ENCODE data around the gene TAF1C. TPM values are rescaled to one million over a fixed set of nuclear protein-coding genes. Genes with fewer than 3 reads are reported as not detected.

The TAF1C gene
- total and polyA plus RNA-seq, 2 of the 4 experiments (the other 2 are of a cell fraction), result 7.3 to 35.5 TPM

DNA sequence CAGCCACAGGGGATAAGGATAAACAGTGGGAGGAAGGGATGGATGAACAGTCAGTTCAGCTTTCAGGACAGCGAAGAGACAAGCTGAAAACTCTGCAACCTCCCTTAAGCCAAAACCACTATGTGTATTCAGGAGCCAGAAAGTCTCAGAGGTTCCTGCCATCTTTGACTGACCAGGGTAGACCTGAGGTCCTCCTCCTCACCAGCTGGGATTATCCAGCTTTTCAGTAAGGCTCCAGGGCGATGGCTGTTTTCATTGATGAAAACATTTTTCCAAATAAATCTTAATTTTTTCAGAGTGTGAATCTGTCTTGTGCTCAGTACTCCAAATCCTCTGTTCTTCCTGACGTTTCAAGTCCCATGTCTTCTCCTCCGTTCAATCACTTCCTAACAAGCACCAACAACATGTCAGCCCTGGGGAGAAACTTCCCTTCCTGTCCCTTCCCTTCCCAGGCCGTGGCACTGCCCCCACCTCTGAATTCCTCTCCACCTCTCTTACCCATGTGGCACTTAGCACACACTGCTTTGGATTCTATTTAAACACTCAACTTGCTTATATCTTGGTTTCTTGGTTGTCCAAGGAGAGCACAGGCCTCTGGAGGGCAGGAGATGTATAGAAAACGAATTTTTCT is 47.1 kb downstream of the TAF1C start:
- BruUV-seq (replicated peaks), result no TSS peak
- peaks cover 23% of the 10 kb centered on the region; the same call in 1 of the 2 replicates for H4K20me1 ChIP-seq (ENCODE audit: insufficient read depth, low read length)
- ATAC-seq (ENCODE audit: low read depth) (no peak), DNase-seq (no peak)
- peak overlapping the region; percentile 33 for H2BK5ac ChIP-seq (ENCODE audit: low read depth, low read length, poor library complexity, severe bottlenecking)
- H4K91ac ChIP-seq (ENCODE audit: insufficient read depth, low read depth, low read length), result peak overlapping the region; percentile 12; the same call in 1 of the 2 replicates
- dilution Hi-C loops (cut with HindIII; ENCODE audit: low sequenced_read_pairs, unreplicated experiment) (no loop called here), intact Hi-C loops (cut with micrococcal nuclease) (no loop called here), in situ Hi-C loops (cut with MboI; ENCODE audit: low sequenced_read_pairs) (no loop called here)
- H2BK120ac ChIP-seq (ENCODE audit: low read depth, low read length), result no peak overlapping the region
- H2AK5ac ChIP-seq (ENCODE audit: low read depth, low read length), result no peak overlapping the region
- no peaks in the 10 kb centered on the region for H3K36me3 ChIP-seq (ENCODE audit: control insufficient read depth, insufficient read depth, low read length)
- H2BK15ac ChIP-seq (ENCODE audit: low read depth, low read length), result no peak overlapping the region
- H3K56ac ChIP-seq (ENCODE audit: extremely low read depth, insufficient read depth, low read length), result no peak overlapping the region
- peak overlapping the region; percentile 45; the same call in 1 of the 2 replicates for H3K4ac ChIP-seq (ENCODE audit: low read depth, low read length)
- ChIA-PET POLR2A (ENCODE audit: unreplicated experiment) (no interaction called here), CTCF (no interaction called here)
- H3K4me2 ChIP-seq (ENCODE audit: low read depth, low read length), result 0 out of 2 replicates have a peak overlapping the region, but pooled peaks have one; percentile 7
- peak overlapping the region; percentile 13 for H3K23ac ChIP-seq (ENCODE audit: low read depth, low read length)
- no peaks in the 10 kb centered on the region for H3K9me3 ChIP-seq (ENCODE audit: control insufficient read depth, insufficient read depth, low read length)
- peak overlapping the region; percentile 33 for H2AK9ac ChIP-seq (replicated peaks; ENCODE audit: low read depth, low read length, poor library complexity)
- no peak overlapping the region for H3K9ac ChIP-seq (ENCODE audit: low read depth, low read length)
- peaks cover 27% of the 10 kb centered on the region for H3K4me1 ChIP-seq (ENCODE audit: control insufficient read depth, insufficient read depth, low read length)
- no peaks in the 10 kb centered on the region for H3K27me3 ChIP-seq (ENCODE audit: control insufficient read depth, insufficient read depth, low read length)
- no peak overlapping the region for H2BK20ac ChIP-seq (ENCODE audit: low read depth, low read length)
- H3K18ac ChIP-seq (ENCODE audit: low read depth, low read length), result no peak overlapping the region
- no peak for TF ChIP-seq POLR2A (IDR thresholded peaks at IDR 0.05; ENCODE audit: low read depth, low read length)
- TF ChIP-seq BHLHE40 (IDR thresholded peaks at IDR 0.05; ENCODE audit: low read depth, low read length), result no peak
- TF ChIP-seq SMC3 (IDR thresholded peaks at IDR 0.05; ENCODE audit: low read depth, low read length), result no peak
- TF ChIP-seq, protein P1, sequence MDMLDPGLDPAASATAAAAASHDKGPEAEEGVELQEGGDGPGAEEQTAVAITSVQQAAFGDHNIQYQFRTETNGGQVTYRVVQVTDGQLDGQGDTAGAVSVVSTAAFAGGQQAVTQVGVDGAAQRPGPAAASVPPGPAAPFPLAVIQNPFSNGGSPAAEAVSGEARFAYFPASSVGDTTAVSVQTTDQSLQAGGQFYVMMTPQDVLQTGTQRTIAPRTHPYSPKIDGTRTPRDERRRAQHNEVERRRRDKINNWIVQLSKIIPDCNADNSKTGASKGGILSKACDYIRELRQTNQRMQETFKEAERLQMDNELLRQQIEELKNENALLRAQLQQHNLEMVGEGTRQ (IDR thresholded peaks at IDR 0.05; ENCODE audit: low read depth, low read length), result no peak
- TF ChIP-seq, protein P2, sequence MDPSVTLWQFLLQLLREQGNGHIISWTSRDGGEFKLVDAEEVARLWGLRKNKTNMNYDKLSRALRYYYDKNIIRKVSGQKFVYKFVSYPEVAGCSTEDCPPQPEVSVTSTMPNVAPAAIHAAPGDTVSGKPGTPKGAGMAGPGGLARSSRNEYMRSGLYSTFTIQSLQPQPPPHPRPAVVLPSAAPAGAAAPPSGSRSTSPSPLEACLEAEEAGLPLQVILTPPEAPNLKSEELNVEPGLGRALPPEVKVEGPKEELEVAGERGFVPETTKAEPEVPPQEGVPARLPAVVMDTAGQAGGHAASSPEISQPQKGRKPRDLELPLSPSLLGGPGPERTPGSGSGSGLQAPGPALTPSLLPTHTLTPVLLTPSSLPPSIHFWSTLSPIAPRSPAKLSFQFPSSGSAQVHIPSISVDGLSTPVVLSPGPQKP (IDR thresholded peaks at IDR 0.05; ENCODE audit: borderline replicate concordance, low read depth, low read length), result no peak
- no peak for TF ChIP-seq MAZ (IDR thresholded peaks at IDR 0.05; ENCODE audit: borderline replicate concordance, low read depth, low read length)
- no peak for TF ChIP-seq NFE2L2 (IDR thresholded peaks at IDR 0.05; ENCODE audit: low read depth, low read length)
- TF ChIP-seq, protein P3, sequence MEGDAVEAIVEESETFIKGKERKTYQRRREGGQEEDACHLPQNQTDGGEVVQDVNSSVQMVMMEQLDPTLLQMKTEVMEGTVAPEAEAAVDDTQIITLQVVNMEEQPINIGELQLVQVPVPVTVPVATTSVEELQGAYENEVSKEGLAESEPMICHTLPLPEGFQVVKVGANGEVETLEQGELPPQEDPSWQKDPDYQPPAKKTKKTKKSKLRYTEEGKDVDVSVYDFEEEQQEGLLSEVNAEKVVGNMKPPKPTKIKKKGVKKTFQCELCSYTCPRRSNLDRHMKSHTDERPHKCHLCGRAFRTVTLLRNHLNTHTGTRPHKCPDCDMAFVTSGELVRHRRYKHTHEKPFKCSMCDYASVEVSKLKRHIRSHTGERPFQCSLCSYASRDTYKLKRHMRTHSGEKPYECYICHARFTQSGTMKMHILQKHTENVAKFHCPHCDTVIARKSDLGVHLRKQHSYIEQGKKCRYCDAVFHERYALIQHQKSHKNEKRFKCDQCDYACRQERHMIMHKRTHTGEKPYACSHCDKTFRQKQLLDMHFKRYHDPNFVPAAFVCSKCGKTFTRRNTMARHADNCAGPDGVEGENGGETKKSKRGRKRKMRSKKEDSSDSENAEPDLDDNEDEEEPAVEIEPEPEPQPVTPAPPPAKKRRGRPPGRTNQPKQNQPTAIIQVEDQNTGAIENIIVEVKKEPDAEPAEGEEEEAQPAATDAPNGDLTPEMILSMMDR (conservative IDR thresholded peaks at IDR 0.05; ENCODE audit: low read depth, low read length), result no peak
- no peak for TF ChIP-seq RCOR1 (IDR thresholded peaks at IDR 0.05; ENCODE audit: insufficient replicate concordance, low read length)
- TF ChIP-seq CEBPB (IDR thresholded peaks at IDR 0.05; ENCODE audit: low read depth, low read length), result no peak
- TF ChIP-seq RAD21 (IDR thresholded peaks at IDR 0.05; ENCODE audit: low read length), result no peak
- no peak for TF ChIP-seq MAFK (IDR thresholded peaks at IDR 0.05; ENCODE audit: low read depth, low read length)
- TF ChIP-seq MXI1 (IDR thresholded peaks at IDR 0.05; ENCODE audit: borderline replicate concordance, low read depth, low read length), result no peak
- no peak for TF ChIP-seq FOS (IDR thresholded peaks at IDR 0.05; ENCODE audit: low read depth, low read length)
- no peak for TF ChIP-seq CHD1 (IDR thresholded peaks at IDR 0.05; ENCODE audit: low read depth, low read length)
- no peak overlapping the region for H2AFZ ChIP-seq (replicated peaks; ENCODE audit: low read length, poor library complexity)
- H4K5ac ChIP-seq (ENCODE audit: low read depth, low read length), result no peak overlapping the region
- 73% methylated on average over 2 of the region's 6 CpGs; no CpG with 5 or more reads in 1 of the 2 experiments for WGBS, 2 experiments (ENCODE audit: extremely low coverage in 2 of 2, insufficient read length in 1 of 2)
- no peak overlapping the region for H3K4me3 ChIP-seq (ENCODE audit: insufficient read depth, low read depth, low read length)
- H3K9me1 ChIP-seq (ENCODE audit: insufficient read depth, low read length), result peaks cover 20% of the 10 kb centered on the region
- H3K14ac ChIP-seq (replicated peaks; ENCODE audit: low read depth, low read length), result no peak overlapping the region
- peaks cover 28 to 80% of the 10 kb centered on the region in 2 experiments for H3K79me1 ChIP-seq (ENCODE audit: low read depth in 1 of 2, low read length in 2 of 2)
- no peak overlapping the region for H3K27ac ChIP-seq (ENCODE audit: insufficient read depth, low read length)
- peak overlapping the region in 1 of 2 experiments; percentile 57; a peak in 1 of 4 replicates for H4K8ac ChIP-seq (ENCODE audit: low read depth in 2 of 2, low read length in 2 of 2)
